HG03135 (cell line): ENCODE data around the gene PCDHA6.
"Not testable (repeated sequence)": the region's sequence is repeated elsewhere in the genome, so short reads cannot be mapped to it uniquely, and the experiment has no call there.

ENCODE experiments used
- ATAC-seq: cut with Tn5 transposase; IDR thresholded peaks from one replicate; pipeline ENCODE4 v1.9.1; 2021; ENCODE audit warnings: mild to moderate bottlenecking, moderate library complexity; ENCODE audit not compliant: unreplicated experiment

Gene PCDHA6

DNA sequence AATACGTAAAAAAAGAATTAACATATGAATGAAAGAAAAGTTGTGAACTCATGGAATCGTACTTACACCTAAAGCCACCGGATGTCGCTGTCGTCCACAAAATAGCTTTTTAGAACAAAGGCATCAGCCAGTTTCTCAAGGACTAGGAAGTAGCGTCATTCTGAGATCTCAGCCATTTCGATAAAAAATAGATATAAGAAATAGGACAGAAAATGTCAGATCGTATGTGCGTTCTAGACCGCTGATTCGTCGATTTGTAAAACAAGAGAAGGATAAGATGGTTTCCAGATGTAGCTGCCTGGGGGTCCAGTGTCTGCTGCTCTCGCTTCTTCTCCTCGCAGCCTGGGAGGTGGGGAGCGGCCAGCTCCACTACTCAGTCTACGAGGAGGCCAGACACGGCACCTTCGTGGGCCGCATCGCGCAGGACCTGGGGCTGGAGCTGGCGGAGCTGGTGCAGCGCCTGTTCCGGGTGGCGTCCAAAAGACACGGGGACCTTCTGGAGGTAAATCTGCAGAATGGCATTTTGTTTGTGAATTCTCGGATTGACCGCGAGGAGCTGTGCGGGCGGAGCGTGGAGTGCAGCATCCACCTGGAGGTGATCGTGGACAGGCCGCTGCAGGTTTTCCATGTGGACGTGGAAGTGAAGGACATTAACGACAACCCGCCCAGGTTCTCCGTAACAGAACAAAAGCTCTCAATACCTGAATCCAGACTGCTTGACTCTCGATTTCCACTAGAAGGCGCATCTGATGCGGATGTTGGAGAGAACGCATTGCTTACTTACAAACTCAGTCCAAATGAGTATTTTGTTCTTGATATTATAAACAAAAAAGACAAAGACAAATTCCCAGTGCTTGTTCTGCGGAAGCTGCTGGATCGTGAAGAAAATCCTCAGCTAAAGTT, 28.3 kb downstream of the PCDHA6 start, which contains the start of gene PCDHA10:
PCDHA10 (plus strand) TSS at position 126 of the 903 bp plus-strand sequence; CDS start at position 278, 152 bp downstream.
- ATAC-seq, result no peak

DNA sequence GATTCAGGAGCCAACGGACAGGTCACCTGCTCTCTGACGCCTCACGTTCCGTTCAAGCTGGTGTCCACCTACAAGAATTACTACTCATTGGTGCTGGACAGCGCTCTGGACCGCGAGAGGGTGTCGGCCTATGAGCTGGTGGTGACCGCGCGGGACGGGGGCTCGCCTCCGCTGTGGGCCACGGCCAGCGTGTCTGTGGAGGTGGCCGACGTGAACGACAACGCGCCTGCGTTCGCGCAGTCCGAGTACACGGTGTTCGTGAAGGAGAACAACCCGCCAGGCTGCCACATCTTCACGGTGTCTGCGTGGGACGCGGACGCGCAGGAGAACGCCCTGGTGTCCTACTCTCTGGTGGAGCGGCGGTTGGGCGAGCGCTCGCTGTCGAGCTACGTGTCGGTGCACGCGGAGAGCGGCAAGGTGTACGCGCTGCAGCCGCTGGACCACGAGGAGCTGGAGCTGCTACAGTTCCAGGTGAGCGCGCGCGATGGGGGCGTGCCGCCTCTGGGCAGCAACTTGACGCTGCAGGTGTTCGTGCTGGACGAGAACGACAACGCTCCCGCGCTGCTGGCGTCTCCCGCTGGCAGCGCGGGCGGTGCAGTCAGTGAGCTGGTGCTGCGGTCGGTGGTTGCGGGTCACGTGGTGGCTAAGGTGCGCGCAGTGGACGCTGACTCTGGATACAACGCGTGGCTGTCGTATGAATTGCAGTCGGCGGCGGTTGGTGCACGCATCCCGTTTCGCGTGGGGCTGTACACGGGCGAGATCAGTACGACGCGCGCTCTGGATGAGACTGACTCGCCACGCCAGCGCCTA, 29.6 kb downstream of the PCDHA6 start:
- no peak for ATAC-seq

- no peak for ATAC-seq
Measured at GRCh38 chr5:140857987-140858240, 30.2 kb downstream of the PCDHA6 start.

- no peak for ATAC-seq
Measured at GRCh38 chr5:140862441-140863295, 34.9 kb downstream of the PCDHA6 start.

DNA sequence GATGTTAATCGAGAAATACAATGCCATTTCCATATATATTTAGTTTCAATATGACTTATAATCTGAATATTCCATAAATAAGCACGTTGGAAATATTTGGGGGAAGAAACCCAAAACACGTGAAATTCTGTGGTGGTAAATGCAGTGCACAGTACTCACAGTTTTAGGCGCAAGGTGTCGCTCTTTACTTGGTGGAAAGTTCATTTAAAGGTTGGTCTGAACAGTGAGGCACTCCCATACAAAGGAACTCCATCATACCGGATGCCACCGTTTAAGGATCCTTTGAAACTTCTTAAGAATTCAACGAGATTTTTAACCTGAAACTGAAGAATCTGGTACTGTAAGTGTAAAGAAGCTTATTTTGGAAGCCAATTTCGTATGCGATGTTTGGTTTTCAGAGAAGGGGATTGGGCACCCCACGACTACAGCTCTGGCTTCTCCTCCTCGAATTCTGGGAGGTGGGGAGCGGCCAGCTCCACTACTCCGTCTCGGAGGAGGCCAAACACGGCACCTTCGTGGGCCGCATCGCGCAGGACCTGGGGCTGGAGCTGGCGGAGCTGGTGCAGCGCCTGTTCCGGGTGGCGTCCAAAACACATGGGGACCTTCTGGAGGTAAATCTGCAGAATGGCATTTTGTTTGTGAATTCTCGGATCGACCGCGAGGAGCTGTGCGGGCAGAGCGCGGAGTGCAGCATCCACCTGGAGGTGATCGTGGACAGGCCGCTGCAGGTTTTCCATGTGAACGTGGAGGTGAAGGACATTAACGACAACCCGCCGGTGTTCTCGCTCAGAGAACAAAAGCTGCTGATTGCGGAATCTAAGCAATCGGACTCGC, 41.2 kb downstream of the PCDHA6 start, which contains the start of gene PCDHA11:
PCDHA11 (plus strand) TSS at position 237 of the 834 bp plus-strand sequence; CDS start at position 384, 147 bp downstream.
- ATAC-seq, result no peak

DNA sequence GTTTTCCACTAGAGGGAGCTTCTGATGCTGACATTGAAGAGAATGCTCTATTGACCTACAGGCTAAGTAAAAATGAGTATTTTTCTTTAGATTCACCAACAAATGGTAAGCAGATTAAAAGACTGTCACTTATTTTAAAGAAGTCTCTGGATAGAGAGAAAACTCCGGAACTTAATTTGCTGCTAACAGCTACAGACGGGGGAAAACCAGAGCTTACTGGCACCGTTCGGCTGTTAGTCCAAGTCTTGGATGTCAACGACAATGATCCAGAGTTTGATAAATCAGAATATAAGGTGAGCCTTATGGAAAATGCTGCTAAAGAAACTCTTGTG, 41.8 kb downstream of the PCDHA6 start:
- no peak for ATAC-seq

GRCh38 chr5:140870221-140871201, 42.8 kb downstream of the PCDHA6 start:
- ATAC-seq, result no peak

- ATAC-seq, result no peak
Measured at GRCh38 chr5:140875085-140876065, 47.6 kb downstream of the PCDHA6 start, which contains the start of gene PCDHA12. TSS of gene PCDHA12 (plus strand) at chr5:140875308. CDS start at chr5:140875473, 165 bp downstream.

DNA sequence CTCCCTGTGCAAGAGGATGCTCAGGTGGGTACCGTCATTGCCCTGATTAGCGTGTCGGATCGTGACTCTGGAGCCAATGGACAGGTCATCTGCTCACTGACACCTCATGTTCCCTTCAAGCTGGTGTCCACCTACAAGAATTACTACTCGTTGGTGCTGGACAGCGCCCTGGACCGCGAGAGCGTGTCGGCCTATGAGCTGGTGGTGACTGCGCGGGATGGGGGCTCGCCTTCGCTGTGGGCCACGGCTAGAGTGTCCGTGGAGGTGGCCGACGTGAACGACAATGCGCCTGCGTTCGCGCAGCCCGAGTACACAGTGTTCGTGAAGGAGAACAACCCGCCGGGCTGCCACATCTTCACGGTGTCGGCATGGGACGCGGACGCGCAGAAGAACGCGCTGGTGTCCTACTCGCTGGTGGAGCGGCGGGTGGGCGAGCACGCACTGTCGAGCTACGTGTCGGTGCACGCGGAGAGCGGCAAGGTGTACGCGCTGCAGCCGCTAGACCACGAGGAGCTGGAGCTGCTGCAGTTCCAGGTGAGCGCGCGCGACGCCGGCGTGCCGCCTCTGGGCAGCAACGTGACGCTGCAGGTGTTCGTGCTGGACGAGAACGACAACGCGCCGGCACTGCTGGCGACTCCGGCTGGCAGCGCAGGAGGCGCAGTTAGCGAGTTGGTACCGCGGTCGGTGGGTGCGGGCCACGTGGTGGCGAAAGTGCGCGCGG, 48.9 kb downstream of the PCDHA6 start:
- ATAC-seq, result not testable (repeated sequence)

DNA sequence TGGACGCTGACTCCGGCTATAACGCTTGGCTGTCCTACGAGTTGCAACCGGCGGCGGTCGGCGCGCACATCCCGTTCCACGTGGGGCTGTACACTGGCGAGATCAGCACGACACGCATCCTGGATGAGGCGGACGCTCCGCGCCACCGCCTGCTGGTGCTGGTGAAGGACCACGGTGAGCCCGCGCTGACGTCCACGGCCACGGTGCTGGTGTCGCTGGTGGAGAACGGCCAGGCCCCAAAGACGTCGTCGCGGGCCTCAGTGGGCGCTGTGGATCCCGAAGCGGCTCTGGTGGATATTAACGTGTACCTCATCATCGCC, 49.5 kb downstream of the PCDHA6 start:
- ATAC-seq, result no peak
